PC-3 (cell line): ENCODE data around the gene KCTD16. TPM values are rescaled to one million over a fixed set of nuclear protein-coding genes. Genes with fewer than 3 reads are reported as not detected.

ENCODE experiments used
- ATAC-seq: fragments of 200-7000 bp; cut with Tn5 transposase; 2 replicates; pipeline ENCODE4 v1.9.1; 2020; ENCODE audit warnings: mild to moderate bottlenecking, moderate library complexity
- BruUV-seq: library from RNA; stranded (reverse); fragments of 400-500 nt; replicated peaks from 2 replicates; lab custom pipeline; 2021; lab: Mats Ljungman, UMichigan
- CTCF ChIA-PET: fragments of 300-600 bp; sonication (Branson Sonifier 250); formaldehyde crosslinking; loops from one replicate; lab custom pipeline; 2022; ENCODE audit warnings: antibody characterized with exemption; lab: Charles Lee
- POLR2A ChIA-PET: fragments of 300-600 bp; sonication (Branson Sonifier 250); formaldehyde crosslinking; loops from one replicate; lab custom pipeline; 2022; ENCODE audit warnings: antibody characterized with exemption; ENCODE audit not compliant: unreplicated experiment; lab: Charles Lee
- DNase-seq: peaks from one replicate; pipeline ENCODE4 v3.0.0-alpha.2; 2015
- H2AFZ ChIP-seq: fragments of 300-600 bp; sonication (generic); 2 replicates; pipeline ENCODE4 v1.6.0; 2016; ENCODE audit warnings: antibody characterized with exemption, low read length
- H3F3A ChIP-seq: fragments of 300-600 bp; sonication (generic); one replicate; pipeline ENCODE4 v1.6.0; 2017; ENCODE audit warnings: antibody characterized with exemption, low read length, control low read depth, mild to moderate bottlenecking; ENCODE audit not compliant: unreplicated experiment
- H3K27ac ChIP-seq: fragments of 300-600 bp; sonication (generic); 2 replicates; pipeline ENCODE4 v1.5.1; 2016; ENCODE audit warnings: mild to moderate bottlenecking, low read length
- H3K27me3 ChIP-seq: fragments of 300-600 bp; sonication (generic); 2 replicates; pipeline ENCODE4 v1.6.1; 2016; ENCODE audit warnings: low read length, mixed read lengths
- H3K36me3 ChIP-seq: fragments of 300-600 bp; sonication (generic); 2 replicates; pipeline ENCODE4 v1.6.1; 2016; ENCODE audit warnings: low read depth, mixed run types, low read length, mixed read lengths
- H3K4me1 ChIP-seq: fragments of 300-600 bp; sonication (generic); 2 replicates; pipeline ENCODE4 v1.5.1; 2016; ENCODE audit warnings: low read length; ENCODE audit not compliant: insufficient read depth
- H3K4me2 ChIP-seq: fragments of 300-600 bp; sonication (generic); 2 replicates; pipeline ENCODE4 v1.6.0; 2016; ENCODE audit warnings: low read length
- H3K4me3 ChIP-seq: fragments of 300-600 bp; sonication (generic); 2 replicates; pipeline ENCODE4 v1.5.1; 2016; ENCODE audit warnings: mild to moderate bottlenecking, low read length, mixed read lengths
- H3K79me2 ChIP-seq: fragments of 300-600 bp; sonication (generic); 2 replicates; pipeline ENCODE4 v1.6.1; 2017; ENCODE audit warnings: low read length, mixed read lengths
- H3K9ac ChIP-seq: fragments of 300-600 bp; sonication (generic); 2 replicates; pipeline ENCODE4 v1.6.0; 2016; ENCODE audit warnings: mild to moderate bottlenecking, low read length
- H3K9me2 ChIP-seq: fragments of 300-600 bp; sonication (generic); replicated peaks from 2 replicates; pipeline ENCODE4 v1.6.1; 2016; ENCODE audit warnings: mixed run types, low read length, mixed read lengths
- H3K9me3 ChIP-seq: fragments of 300-600 bp; sonication (generic); 2 replicates; pipeline ENCODE4 v1.6.1; 2016; ENCODE audit warnings: low read length, mixed read lengths
- H4K20me1 ChIP-seq: fragments of 300-600 bp; sonication (generic); 2 replicates; pipeline ENCODE4 v1.6.1; 2016; ENCODE audit warnings: low read length, mixed read lengths
- CTCF ChIP-seq: fragments of 300-600 bp; sonication (generic); conservative IDR thresholded peaks from 2 replicates; pipeline ENCODE4 v1.5.1; 2017; ENCODE audit warnings: antibody characterized with exemption, low read depth, mild to moderate bottlenecking, low read length
- EZH2 ChIP-seq: fragments of 300-600 bp; sonication (generic); IDR thresholded peaks from one replicate; pipeline ENCODE4 v1.6.1; 2017; ENCODE audit warnings: antibody characterized with exemption, mild to moderate bottlenecking, low read length; ENCODE audit not compliant: unreplicated experiment
- EZH2phosphoT487 ChIP-seq: fragments of 300-600 bp; sonication (generic); IDR thresholded peaks from 2 replicates; pipeline ENCODE4 v1.6.1; 2018; ENCODE audit warnings: mild to moderate bottlenecking, antibody characterized with exemption, low read length, borderline replicate concordance
- intact Hi-C: fragments of 100-400 bp; cut with micrococcal nuclease; formaldehyde crosslinking; loops from 2 replicates; pipeline ENCODE4 v1.9.0; 2023
- total RNA-seq: library from RNA; depleted of rRNA; stranded (reverse); fragments of >200 nt; gene quantifications from 2 replicates; pipeline ENCODE4 v1.2.3, GENCODE V29; 2014

KCTD16 gene
- total RNA-seq, 1 experiment from 2014 or later, result not detected

- Histone ChIP-seq H3K4me2 (no peak overlapping the region), H3F3A (no peaks in the 10 kb centered on the region), H3K36me3 (no peaks in the 10 kb centered on the region), H3K4me1 (no peaks in the 10 kb centered on the region), H2AFZ (no peak overlapping the region), H3K27ac (no peak overlapping the region), H3K4me3 (no peak overlapping the region), H3K27me3 (no peaks in the 10 kb centered on the region), H4K20me1 (no peaks in the 10 kb centered on the region), H3K9me2 (no peaks in the 10 kb centered on the region), H3K79me2 (no peaks in the 10 kb centered on the region), H3K9me3 (no peaks in the 10 kb centered on the region), H3K9ac (no peak overlapping the region)
- ChIA-PET POLR2A (no interaction called here), CTCF (no interaction called here)
- ATAC-seq (no peak), DNase-seq (no peak)
- intact Hi-C loops, result no loop called here
- TF ChIP-seq EZH2 (no peak), EZH2phosphoT487 (no peak)
- no TSS peak for BruUV-seq
Measured at GRCh38 chr5:144403817-144404420, 233.2 kb downstream of the KCTD16 start.

GRCh38 chr5:144404672-144405071 lies 234.0 kb downstream of the KCTD16 start:
- ATAC-seq (no peak), DNase-seq (no peak)
- no peak overlapping the region for H3K9ac ChIP-seq
- no peak overlapping the region for H3K4me3 ChIP-seq
- H3K4me1 ChIP-seq, result no peaks in the 10 kb centered on the region
- H3K9me2 ChIP-seq, result no peaks in the 10 kb centered on the region
- TF ChIP-seq EZH2phosphoT487 (no peak), CTCF (no peak), EZH2 (no peak)
- H3F3A ChIP-seq, result no peaks in the 10 kb centered on the region
- POLR2A ChIA-PET, result no interaction called here
- no TSS peak for BruUV-seq
- H3K27ac ChIP-seq, result no peak overlapping the region
- H3K9me3 ChIP-seq, result no peaks in the 10 kb centered on the region
- no peaks in the 10 kb centered on the region for H4K20me1 ChIP-seq
- intact Hi-C loops, result no loop called here
- CTCF ChIA-PET, result no interaction called here
- H3K79me2 ChIP-seq, result no peaks in the 10 kb centered on the region
- H2AFZ ChIP-seq, result no peak overlapping the region
- H3K27me3 ChIP-seq, result no peaks in the 10 kb centered on the region
- no peak overlapping the region for H3K4me2 ChIP-seq
- H3K36me3 ChIP-seq, result no peaks in the 10 kb centered on the region

- Histone ChIP-seq H3K9ac (no peak overlapping the region), H3K27ac (no peak overlapping the region), H2AFZ (no peak overlapping the region), H3K9me3 (no peaks in the 10 kb centered on the region), H3K36me3 (no peaks in the 10 kb centered on the region), H3K4me1 (no peaks in the 10 kb centered on the region), H3K9me2 (no peaks in the 10 kb centered on the region), H3K79me2 (no peaks in the 10 kb centered on the region), H3F3A (no peaks in the 10 kb centered on the region), H3K4me3 (no peak overlapping the region), H4K20me1 (no peaks in the 10 kb centered on the region), H3K27me3 (no peaks in the 10 kb centered on the region), H3K4me2 (no peak overlapping the region)
- intact Hi-C loops, result no loop called here
- ATAC-seq, result no peak
- CTCF ChIA-PET, result no interaction called here
- no peak for DNase-seq
- POLR2A ChIA-PET, result no interaction called here
- BruUV-seq, result no TSS peak
- TF ChIP-seq EZH2phosphoT487 (no peak), EZH2 (no peak), CTCF (no peak)
Measured at GRCh38 chr5:144405991-144406390, 235.3 kb downstream of the KCTD16 start.
